ENCODE measurements around the gene DRAM1.

DNA sequence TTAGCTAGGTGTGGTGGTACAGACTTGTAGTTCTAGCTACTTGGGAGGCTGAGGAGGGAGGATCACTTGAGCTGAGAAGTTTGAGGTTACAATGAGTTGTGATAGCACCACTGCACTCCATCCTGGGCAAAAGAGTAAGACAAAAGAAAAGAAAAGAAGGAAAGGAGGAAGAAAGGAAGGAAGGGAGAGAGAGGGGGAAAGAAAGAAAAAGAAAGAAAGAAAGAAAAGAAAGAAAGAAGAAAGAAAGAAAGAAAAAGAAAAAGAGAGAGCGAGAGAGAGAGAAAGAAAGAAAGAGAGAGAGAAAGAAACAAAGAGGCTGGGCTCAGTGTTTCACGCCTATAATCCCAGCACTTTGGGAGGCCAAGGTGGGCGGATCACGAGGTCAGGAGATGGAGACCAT is 36.3 kb upstream of the DRAM1 start:
- TF ChIP-seq, protein P1, sequence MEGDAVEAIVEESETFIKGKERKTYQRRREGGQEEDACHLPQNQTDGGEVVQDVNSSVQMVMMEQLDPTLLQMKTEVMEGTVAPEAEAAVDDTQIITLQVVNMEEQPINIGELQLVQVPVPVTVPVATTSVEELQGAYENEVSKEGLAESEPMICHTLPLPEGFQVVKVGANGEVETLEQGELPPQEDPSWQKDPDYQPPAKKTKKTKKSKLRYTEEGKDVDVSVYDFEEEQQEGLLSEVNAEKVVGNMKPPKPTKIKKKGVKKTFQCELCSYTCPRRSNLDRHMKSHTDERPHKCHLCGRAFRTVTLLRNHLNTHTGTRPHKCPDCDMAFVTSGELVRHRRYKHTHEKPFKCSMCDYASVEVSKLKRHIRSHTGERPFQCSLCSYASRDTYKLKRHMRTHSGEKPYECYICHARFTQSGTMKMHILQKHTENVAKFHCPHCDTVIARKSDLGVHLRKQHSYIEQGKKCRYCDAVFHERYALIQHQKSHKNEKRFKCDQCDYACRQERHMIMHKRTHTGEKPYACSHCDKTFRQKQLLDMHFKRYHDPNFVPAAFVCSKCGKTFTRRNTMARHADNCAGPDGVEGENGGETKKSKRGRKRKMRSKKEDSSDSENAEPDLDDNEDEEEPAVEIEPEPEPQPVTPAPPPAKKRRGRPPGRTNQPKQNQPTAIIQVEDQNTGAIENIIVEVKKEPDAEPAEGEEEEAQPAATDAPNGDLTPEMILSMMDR (IDR thresholded peaks at IDR 0.05) = no peak
- no peak for TF ChIP-seq EZH2 (IDR thresholded peaks at IDR 0.05; ENCODE audit: borderline replicate concordance, insufficient read depth, low read depth, low read length, poor library complexity, severe bottlenecking)

Measured in B cell (primary cell).